ENCODE results near the gene BEND3. TPM values are rescaled to one million over a fixed set of nuclear protein-coding genes. Genes with fewer than 3 reads are reported as not detected.
"Not testable (repeated sequence)": the region's sequence is repeated elsewhere in the genome, so short reads cannot be mapped to it uniquely, and the experiment has no call there.

The BEND3 gene
- total RNA-seq, 1 donor from 2014 or later, result 10.5 TPM

DNA sequence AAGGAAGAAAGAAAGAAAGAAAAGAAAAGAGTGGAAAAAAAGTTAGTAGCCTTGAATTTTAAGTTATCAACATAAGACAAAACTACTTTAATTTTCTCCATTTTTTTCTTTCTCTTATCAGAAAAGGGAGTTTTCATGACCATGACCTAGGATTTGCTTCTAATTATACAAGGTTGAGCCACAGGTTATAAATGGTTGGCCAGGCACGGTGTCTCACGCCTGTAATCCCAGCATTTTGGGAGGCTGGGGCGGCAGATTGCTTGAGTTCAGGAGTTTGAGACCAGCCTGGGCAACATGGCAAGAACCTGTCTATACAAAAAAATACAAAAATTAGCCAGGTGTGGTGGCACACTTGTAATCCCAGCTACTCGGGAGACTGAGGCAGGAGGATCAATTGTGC is 95.1 kb downstream of the BEND3 start:
- Mint-ChIP-seq H3K4me3 (no peak overlapping the region), H3K27me3 (ENCODE audit: low read depth) (no peaks in the 10 kb centered on the region), H3K9me3 (no peaks in the 10 kb centered on the region), H3K27ac (no peak overlapping the region), H3K36me3 (no peaks in the 10 kb centered on the region), H3K4me1 (peaks cover 5% of the 10 kb centered on the region)
- DNase-seq (ENCODE audit: low spot score in 2 of 2, unreplicated experiment in 2 of 2), result no peak
- TF ChIP-seq CTCF (IDR thresholded peaks at IDR 0.05; ENCODE audit: unreplicated experiment), result no peak

- DNase-seq (ENCODE audit: low spot score in 2 of 2, unreplicated experiment in 2 of 2); H3K36me3 Mint-ChIP-seq; H3K4me3 Mint-ChIP-seq; H3K27ac Mint-ChIP-seq; H3K9me3 Mint-ChIP-seq; H3K27me3 Mint-ChIP-seq (ENCODE audit: low read depth); H3K4me1 Mint-ChIP-seq: not testable (repeated sequence)
Observed at GRCh38 chr6:107019628-107020027, 95.7 kb downstream of the BEND3 start.

DNA sequence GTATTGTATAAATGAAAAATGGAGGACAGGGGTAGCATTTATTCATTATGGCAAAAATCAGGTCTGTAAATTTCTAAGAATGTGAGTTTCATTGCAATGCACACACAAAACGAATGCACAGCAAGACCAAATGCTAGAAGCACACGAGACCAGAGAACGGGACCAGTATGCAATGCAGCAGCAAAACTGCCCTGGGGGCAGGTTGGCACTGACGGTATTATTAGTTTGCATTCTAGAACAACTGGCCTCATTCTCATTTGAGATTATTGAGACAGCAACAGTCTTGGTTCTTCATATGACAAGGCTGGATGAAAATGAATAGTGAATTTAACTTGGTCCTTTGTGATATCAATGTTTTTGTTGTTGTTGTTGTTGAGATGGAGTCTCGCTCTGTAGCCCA is 96.3 kb downstream of the BEND3 start:
- Mint-ChIP-seq H3K4me1 (peaks cover 5% of the 10 kb centered on the region), H3K27me3 (ENCODE audit: low read depth) (no peaks in the 10 kb centered on the region), H3K27ac (no peak overlapping the region), H3K36me3 (no peaks in the 10 kb centered on the region), H3K9me3 (no peaks in the 10 kb centered on the region), H3K4me3 (no peak overlapping the region)
- DNase-seq (ENCODE audit: low spot score in 2 of 2, unreplicated experiment in 2 of 2), result no peak
- TF ChIP-seq CTCF (IDR thresholded peaks at IDR 0.05; ENCODE audit: unreplicated experiment), result no peak

Other genes with a start within 250 kb of the BEND3 start
- gene CD24, start 140.8 kb downstream of the BEND3 start, total RNA-seq, result 377 to 390 TPM (median 382 TPM) in 3 replicates
- gene MTRES1, start 87.3 kb downstream of the BEND3 start, total RNA-seq, result 16.6 to 18.7 TPM (median 17.3 TPM) in 3 replicates